Esophagus (tissue), 2 donors: ENCODE data around the gene PLXNA2. TPM values are rescaled to one million over a fixed set of nuclear protein-coding genes. Genes with fewer than 3 reads are reported as not detected.

Source experiments
- H3K27ac ChIP-seq, 2 donors: one replicate each; pipeline ENCODE4 v1.5.1; 2013; ENCODE audit warnings: low read depth in 2 of 2, mild to moderate bottlenecking in 2 of 2, inconsistent platforms in 1 of 2, low read length in 1 of 2, moderate library complexity in 1 of 2
- H3K27me3 ChIP-seq, 2 donors: one replicate each; pipeline ENCODE4 v1.6.1; 2013; ENCODE audit warnings: low read length in 2 of 2, control low read depth in 1 of 2, mild to moderate bottlenecking in 1 of 2; ENCODE audit not compliant: insufficient read depth in 2 of 2, control insufficient read depth in 1 of 2
- H3K36me3 ChIP-seq, 2 donors: one replicate each; pipeline ENCODE4 v1.6.1; 2013; ENCODE audit warnings: low read length in 1 of 2; ENCODE audit not compliant: control insufficient read depth in 2 of 2, insufficient read depth in 2 of 2
- H3K4me1 ChIP-seq, 2 donors: one replicate each; pipeline ENCODE4 v1.6.1; 2013; ENCODE audit warnings: low read length in 1 of 2; ENCODE audit not compliant: control insufficient read depth in 2 of 2, insufficient read depth in 2 of 2
- H3K4me3 ChIP-seq, 2 donors: one replicate each; pipeline ENCODE4 v1.5.1; 2013; ENCODE audit warnings: low read length in 2 of 2, mild to moderate bottlenecking in 2 of 2, low read depth in 1 of 2, moderate library complexity in 1 of 2
- H3K9me3 ChIP-seq, 2 donors: one replicate each; pipeline ENCODE4 v1.6.1; 2013; ENCODE audit warnings: mild to moderate bottlenecking in 2 of 2, low read depth in 1 of 2, low read length in 1 of 2, moderate library complexity in 1 of 2; ENCODE audit not compliant: control insufficient read depth in 2 of 2, insufficient read depth in 1 of 2
- WGBS, 2 donors: extraction: QIAGEN DNeasy Blood & Tissue Kit; methylation state at CpG; one replicate each; pipeline ENCODE4 v1.1.7; 2013; 5-methylcytosine and 5-hydroxymethylcytosine counted together
- polyA plus RNA-seq, 2 donors: library from polyadenylated mRNA; stranded (reverse); fragments of 200-250 nt; gene quantifications; one replicate each; pipeline ENCODE4 v1.2.3, GENCODE V29; 2013
- donor health status: healthy with polysubstance abuse.
- donor health status: Bipolar disorder and iron deficiency.

PLXNA2 gene
- polyA plus RNA-seq, 2 donors, result 12.6 to 25.5 TPM

DNA sequence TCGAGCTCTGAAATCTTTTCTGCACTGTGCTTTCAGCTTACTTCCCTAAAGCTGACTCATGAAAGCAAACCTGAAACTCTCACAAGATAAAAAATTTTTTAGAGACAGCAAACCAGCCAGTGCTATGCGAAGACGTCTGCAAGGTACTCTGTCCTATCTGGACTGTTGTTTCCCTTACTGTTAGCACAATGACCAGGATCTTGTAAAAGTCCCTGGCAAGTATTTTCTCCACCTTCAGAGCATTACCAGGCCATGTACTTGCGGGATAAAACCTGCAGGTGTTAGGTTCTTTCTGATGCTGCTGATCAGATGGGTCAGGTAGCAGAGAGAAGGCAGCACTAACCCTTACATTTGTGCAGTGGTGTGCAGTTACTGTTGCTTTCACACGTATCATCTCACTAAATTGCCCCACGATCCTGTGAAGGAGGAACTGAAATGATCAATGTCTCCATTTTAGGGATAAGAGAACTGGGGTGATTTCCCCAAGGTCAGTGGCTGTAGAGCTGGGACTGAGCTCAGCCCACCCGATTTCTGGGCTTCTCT is 56.6 kb downstream of the PLXNA2 start:
- Histone ChIP-seq H3K27me3 (no peaks in the 10 kb centered on the region), H3K27ac (no peak overlapping the region), H3K4me3 (no peak overlapping the region), H3K9me3 (no peaks in the 10 kb centered on the region), H3K4me1 (peaks cover 5 to 9% of the 10 kb centered on the region in 2 donors), H3K36me3 (peaks cover 0 to 11% of the 10 kb centered on the region in 2 donors)
- WGBS, 2 donors, result 78 to 86% methylated on average over 7 of the region's 7 CpGs

DNA sequence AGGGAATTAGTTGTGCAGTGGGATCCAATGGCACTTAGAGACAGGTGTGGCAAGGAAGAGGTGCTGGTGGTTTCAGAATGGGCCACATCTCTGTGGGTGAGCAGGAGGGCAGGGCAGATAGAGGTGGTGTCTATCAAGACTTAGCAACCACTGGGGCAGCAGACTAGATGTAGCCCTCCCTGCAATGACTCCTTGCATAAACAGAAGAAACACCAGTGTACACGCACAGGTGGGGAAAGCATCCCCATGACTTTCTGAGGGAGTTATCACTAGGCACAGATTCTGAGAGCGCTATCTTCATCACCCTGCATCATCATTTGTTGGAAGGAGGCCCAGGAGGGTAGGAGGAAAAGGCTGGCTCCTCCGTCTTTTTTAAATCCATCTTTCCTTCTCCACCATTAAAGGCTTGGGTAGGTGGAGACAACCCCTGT is 58.4 kb downstream of the PLXNA2 start:
- Histone ChIP-seq H3K4me1 (peaks cover 8 to 9% of the 10 kb centered on the region in 2 donors), H3K4me3 (no peak overlapping the region), H3K27ac (no peak overlapping the region), H3K36me3 (peaks cover 0 to 5% of the 10 kb centered on the region in 2 donors), H3K9me3 (no peaks in the 10 kb centered on the region), H3K27me3 (no peaks in the 10 kb centered on the region)
- WGBS, 2 donors, result 81 to 87% methylated on average over 3 of the region's 3 CpGs

DNA sequence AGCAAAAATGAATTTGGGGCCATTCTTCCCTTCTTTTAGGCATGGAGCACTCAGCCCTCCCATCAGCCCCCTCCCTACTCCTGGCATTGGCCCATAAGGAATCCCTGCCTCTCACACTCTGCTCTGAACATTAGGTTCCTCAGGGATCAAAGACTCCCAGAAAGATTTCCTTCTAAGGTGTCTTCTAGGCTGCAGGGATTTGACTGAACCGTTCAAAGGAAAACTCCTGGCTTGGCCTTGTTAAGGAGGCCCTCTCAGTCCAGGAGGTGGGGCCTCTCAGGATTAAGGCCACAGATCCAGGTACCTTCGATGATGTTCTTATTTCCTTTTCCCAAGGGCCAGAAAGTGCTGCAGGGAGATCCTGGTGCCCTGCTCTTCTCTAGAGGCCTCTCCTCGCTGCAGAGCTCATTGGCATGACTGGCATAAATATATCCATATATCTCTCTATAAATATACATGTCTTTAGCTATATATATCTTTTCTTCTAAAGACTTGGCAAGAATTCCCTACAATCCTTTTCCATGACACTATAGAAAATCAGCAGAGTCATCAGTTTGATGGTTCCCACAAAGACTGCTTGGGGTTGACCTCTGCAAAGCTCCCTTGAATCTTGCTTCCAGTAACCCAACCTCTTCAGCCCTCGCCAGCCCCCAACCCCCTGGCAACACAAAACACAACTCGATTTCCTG is 59.1 kb downstream of the PLXNA2 start:
- Histone ChIP-seq H3K4me3 (no peak overlapping the region), H3K27ac (peak overlapping the region; percentile 69 to 90), H3K36me3 (peaks cover 0 to 3% of the 10 kb centered on the region in 2 donors), H3K4me1 (peaks cover 8 to 9% of the 10 kb centered on the region in 2 donors), H3K27me3 (no peaks in the 10 kb centered on the region), H3K9me3 (no peaks in the 10 kb centered on the region)
- WGBS, 2 donors, result 49 to 62% methylated on average over 5 of the region's 5 CpGs

DNA sequence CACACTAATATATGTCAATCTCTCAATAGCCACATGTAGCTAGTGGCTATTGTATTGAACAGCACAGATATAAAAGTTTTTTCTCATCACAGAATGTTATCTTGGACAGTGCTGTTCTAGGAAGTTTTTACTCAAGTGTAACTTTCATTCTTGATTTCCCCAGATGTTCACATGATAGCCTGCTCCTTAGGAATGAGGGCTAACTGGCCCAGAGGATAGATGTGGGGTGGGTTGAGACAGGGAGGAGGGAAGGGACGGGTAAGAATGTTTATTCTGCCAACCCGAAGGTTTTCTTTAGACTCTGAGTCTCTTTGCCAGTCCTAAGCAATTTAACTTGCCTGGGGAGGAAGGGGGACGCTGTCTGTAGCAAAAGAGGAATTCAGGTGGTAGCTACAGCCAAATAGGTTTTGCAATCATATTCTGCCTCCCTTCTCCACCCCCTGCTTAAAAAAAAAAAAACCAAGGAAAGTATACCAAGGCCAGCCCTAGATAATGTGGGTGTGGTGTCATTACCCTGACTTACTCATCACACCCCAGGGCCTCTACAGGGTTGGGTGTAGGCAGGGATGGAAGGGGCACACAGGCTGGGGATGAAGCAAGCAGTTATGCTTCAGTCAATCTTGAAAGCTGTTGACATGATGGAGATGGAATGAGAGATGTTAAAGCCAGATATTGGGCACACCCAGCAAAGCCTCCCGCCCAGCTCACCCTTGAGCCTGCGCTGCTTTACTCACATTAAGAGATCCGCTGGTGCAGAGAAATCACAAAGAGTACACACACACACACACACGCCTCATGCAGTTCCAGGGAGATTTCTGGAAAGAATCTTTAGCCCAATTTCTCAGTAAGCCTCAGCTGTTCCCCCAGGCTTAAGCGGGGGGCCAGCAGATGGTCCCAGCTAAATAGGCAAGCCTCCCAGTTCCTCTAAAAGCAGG is 59.9 kb downstream of the PLXNA2 start:
- H3K27ac ChIP-seq, result peak overlapping the region; percentile 69 to 90
- no peaks in the 10 kb centered on the region for H3K27me3 ChIP-seq
- H3K4me1 ChIP-seq, result peaks cover 8 to 10% of the 10 kb centered on the region in 2 donors
- H3K9me3 ChIP-seq, result no peaks in the 10 kb centered on the region
- H3K4me3 ChIP-seq, result no peak overlapping the region
- peaks cover 0 to 3% of the 10 kb centered on the region in 2 donors for H3K36me3 ChIP-seq
- 40 to 41% methylated on average over 8 of the region's 8 CpGs for WGBS, 2 donors

DNA sequence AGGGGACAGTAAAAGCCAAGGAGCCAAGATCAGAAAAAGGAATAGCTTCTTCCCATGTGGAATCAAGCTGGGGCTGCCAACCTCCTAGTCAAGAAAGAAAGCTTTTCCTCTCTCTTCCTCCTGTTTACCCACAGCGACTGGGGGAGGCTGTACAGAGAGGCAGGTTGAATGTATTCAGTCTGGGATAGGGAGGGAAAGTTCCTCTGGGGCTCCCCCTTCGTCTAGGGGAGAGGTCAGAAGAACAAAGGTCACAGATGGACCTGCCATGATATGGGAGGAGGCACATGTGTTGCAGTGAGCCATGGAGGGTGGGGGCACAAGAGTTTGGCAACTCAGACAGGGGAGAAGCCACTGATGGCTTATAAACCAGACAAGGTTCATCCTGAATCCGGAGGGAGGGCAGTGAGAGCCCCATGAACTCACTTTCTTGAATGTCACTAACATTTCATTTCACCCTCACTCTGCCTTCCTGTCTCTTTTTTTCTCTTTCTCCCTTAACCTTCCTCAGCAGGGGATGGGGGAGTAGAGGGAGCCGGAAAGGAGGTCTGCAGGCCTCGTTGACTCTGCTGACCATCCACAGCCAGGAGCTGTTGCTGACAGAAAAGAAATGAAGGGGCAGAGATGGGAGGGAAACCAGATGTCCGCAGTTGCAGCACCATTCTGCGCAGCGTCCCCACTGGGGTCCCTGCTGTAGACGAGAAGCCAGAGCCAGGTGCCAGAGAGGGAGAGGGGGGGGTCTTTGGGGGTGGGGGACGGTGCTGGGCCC is 61.1 kb downstream of the PLXNA2 start:
- Histone ChIP-seq H3K4me3 (no peak overlapping the region), H3K9me3 (no peaks in the 10 kb centered on the region), H3K4me1 (peaks cover 11 to 19% of the 10 kb centered on the region in 2 donors), H3K27ac (no peak overlapping the region), H3K36me3 (peaks cover 0 to 3% of the 10 kb centered on the region in 2 donors), H3K27me3 (no peaks in the 10 kb centered on the region)
- WGBS, 2 donors, result 75 to 86% methylated on average over 10 of the region's 10 CpGs

DNA sequence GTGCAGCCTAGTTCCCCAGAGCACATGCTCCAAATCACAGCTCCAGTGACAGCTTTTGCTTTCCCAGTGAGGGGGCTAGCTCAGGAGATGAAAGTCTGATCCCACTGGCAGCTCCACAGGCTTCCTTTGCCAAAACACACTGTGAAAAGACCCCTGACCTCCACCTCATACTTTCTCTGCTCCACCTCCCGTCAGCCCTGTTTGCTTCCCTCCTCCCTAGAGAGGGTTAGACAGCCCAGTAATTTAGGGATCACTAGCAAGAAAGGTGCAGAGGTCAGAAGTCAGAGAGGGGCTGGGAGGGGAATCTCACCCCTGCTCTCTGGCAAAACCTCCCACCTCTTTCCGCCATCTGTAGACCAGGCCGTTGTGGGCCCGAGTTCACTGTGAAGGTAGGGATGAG is 62.8 kb downstream of the PLXNA2 start:
- 71 to 86% methylated on average over 4 of the region's 4 CpGs for WGBS, 2 donors
- Histone ChIP-seq H3K27ac (no peak overlapping the region), H3K4me3 (no peak overlapping the region), H3K4me1 (peaks cover 11 to 19% of the 10 kb centered on the region in 2 donors), H3K36me3 (peaks cover 0 to 3% of the 10 kb centered on the region in 2 donors), H3K9me3 (no peaks in the 10 kb centered on the region), H3K27me3 (no peaks in the 10 kb centered on the region)

DNA sequence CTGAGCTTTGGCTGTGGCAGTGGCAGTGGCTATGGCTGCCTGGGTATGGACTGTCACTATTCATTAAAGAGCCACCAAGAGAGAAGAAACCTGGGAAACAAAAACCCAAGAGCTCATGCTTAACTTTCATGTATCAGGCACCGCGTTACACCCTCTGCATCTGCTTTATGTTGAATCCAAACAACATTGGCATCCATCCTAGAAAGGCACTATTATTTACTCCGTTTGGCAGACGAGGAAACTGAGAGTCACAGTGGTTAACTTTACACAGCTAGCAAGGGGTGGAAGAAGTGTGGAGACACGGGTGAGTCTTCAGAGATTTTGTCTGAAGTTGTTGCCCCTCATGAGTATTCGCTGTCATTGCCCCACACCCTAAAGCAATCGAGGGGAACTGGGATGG is 63.8 kb downstream of the PLXNA2 start:
- WGBS, 2 donors, result 72 to 76% methylated on average over 7 of the region's 7 CpGs
- peaks cover 11 to 15% of the 10 kb centered on the region in 2 donors for H3K4me1 ChIP-seq
- peaks cover 0 to 3% of the 10 kb centered on the region in 2 donors for H3K36me3 ChIP-seq
- no peaks in the 10 kb centered on the region for H3K27me3 ChIP-seq
- H3K27ac ChIP-seq, result no peak overlapping the region
- H3K9me3 ChIP-seq, result no peaks in the 10 kb centered on the region
- H3K4me3 ChIP-seq, result no peak overlapping the region

DNA sequence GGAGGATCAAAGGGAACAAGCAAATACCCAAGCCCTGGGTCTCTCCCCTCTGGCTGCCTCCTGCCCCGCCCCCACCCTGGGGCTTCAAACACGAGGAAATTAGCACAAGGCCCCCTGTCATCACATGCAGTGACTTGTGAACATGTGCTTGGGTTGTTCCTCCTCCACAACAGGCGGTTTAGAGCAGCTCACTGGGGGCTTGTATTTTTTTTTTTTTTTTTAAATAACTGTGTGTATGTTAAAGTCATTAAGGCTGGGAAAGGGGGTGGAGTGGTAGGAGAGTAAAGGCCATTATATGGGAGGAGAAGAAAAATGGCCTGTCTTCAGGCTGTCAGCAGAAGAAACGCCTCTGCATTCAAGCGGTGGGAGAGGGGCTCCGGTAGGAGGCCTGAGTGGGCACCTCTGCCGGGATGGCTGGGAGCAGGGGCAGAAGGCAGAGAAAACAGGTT is 64.2 kb downstream of the PLXNA2 start:
- H3K27ac ChIP-seq, result no peak overlapping the region
- WGBS, 2 donors, result 71 to 75% methylated on average over 7 of the region's 7 CpGs
- H3K36me3 ChIP-seq, result peaks cover 0 to 3% of the 10 kb centered on the region in 2 donors
- H3K9me3 ChIP-seq, result no peaks in the 10 kb centered on the region
- no peaks in the 10 kb centered on the region for H3K27me3 ChIP-seq
- H3K4me1 ChIP-seq, result peaks cover 11 to 13% of the 10 kb centered on the region in 2 donors
- H3K4me3 ChIP-seq, result no peak overlapping the region
